Dedifferentiated amniotic fluid mesenchymal stem cell (primary cell): Measurements from ENCODE around the gene PPCS.
"Not testable (repeated sequence)": the region's sequence is repeated elsewhere in the genome, so short reads cannot be mapped to it uniquely, and the experiment has no call there.

Experiments used
- DNase-seq: peaks from one replicate; pipeline ENCODE4 v3.0.0-alpha.2; 2016; ENCODE audit errors: extremely low spot score

PPCS gene

DNA sequence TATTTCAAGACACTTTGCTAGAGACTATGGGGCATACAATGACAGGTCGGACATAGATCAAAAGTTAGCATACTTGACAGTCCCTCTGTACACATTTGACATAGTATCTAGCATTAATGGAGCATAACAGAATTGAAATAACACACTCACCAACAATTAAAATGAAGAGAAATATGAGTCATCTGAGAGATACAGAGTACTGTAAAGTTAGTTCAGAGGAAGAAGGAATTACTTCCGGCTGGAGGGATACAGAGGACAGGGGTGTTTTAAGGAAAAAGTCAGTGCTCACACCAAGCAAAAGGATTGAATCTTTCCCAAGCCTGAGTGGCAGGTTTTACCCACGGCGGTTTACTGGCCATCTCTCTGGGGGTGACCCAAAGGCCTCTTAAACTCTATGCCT lies 3.0 kb upstream of the PPCS start:
- no peak for DNase-seq

DNA sequence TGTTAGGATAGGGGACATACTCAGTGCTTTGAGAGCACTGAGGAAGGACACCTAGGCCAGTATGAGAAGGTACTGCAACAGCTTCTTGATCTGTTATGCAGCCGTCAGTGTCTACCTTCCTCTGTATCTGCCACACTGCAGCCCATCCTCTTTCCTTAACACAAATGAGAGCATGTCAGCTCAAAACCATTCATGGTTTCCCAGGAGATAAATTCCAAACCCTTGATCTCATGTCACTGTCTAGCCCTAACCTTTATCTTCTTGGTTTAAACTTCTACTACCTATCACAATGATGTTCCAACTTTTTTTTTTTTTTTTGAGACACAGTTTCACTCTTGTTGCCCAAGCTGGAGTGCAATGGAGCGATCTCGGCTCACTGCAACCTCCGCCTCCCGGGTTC lies 1.9 kb upstream of the PPCS start:
- no peak for DNase-seq

DNA sequence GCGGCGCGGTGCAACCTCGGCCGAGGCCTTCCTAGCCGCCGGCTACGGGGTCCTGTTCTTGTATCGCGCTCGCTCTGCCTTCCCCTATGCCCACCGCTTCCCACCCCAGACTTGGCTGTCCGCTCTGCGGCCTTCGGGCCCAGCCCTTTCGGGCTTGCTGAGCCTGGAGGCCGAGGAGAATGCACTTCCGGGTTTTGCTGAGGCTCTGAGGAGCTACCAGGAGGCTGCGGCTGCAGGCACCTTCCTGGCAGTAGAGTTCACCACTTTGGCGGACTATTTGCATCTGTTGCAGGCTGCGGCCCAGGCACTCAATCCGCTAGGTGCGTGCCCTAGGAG lies 379 bp downstream of the PPCS start:
- DNase-seq, result no peak

DNA sequence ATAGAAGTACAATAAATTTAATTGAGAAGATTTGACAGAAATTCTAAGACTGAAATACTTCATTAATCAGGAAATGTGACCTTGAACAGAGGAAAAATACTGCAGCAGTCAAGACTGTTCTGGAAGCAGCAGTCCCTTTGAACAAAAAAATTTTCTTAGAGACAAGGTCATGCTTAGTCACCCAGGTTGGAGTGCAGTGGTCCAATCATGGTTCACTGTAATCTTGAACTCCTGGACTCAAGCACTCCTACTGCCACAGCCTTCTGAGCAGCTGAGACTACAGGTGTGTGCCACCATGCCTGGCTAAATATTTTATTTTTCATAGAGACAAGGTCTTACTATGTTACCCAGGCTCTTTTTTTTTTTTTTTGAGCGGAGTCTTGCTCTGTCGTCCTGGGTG lies 4.9 kb downstream of the PPCS start:
- DNase-seq, result no peak

DNA sequence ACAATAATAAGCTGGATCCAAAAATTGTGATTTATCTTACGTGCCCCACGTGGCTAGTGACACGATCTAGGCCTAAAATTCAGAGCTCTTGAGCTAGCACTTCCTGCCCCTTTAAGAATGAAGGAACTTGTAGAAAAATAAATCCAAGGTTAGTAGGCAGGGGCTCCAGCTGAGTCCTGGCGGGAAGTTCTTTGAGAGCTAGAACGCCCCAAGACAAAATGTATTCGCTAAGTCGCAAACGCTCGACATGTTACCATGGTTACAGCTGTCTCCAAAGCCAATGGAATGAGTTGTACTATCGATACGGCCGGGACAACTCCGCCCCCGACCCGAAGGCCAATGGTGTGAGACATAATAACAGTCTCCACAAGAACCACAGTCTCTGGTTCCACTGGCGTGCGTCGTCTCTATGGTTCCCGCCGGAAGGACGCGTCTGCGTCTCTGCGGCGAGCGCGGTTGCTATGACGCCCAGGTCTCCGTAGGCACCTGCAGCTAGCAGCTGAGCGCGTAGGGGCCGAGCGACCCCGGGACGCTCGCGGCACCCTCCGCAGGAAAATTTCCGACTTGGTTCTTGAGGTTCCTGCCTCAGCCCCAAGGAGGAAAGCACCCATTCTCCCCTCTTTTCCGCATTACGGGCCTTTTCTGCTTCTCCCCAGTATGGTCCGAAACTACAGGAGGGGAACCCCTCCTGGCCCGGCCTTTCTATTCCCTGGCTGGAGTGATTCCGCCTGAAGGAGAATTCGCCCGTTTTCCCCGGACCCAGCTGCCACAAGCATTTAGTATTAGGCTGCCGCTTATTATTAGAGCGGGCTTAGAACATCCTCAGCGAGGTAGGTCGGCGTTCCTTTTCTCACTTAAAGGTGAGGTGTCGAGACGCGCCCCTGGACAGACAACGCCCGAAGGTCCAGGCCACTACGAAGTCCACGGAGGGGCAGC lies 6.8 kb downstream of the PPCS start, which contains the start of gene CCDC30:
CCDC30 (plus strand) TSS at position 459 of the 936 bp plus-strand sequence. CDS start 17,266 bp downstream, outside the sequence.
- peak; percentile 98 for DNase-seq

DNA sequence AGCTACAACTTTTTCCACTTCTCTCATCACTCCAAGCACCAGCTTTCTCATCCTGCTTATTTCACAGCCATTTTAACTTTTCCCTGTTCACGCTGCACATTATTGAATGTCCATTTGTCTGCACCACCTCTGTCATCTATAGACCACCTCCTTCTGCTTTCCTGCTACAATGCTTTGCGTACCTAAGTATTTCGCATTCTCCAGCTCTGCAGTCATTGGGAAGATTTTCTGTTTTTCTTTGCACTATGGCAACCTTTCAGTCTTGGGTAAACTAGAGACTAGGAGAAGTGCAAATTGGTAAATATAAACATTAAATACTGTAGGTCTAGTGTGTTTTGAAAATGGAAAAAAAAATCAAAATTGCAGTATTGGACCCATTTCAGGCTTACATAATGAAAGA lies 7.6 kb downstream of the PPCS start:
- DNase-seq, result no peak

DNA sequence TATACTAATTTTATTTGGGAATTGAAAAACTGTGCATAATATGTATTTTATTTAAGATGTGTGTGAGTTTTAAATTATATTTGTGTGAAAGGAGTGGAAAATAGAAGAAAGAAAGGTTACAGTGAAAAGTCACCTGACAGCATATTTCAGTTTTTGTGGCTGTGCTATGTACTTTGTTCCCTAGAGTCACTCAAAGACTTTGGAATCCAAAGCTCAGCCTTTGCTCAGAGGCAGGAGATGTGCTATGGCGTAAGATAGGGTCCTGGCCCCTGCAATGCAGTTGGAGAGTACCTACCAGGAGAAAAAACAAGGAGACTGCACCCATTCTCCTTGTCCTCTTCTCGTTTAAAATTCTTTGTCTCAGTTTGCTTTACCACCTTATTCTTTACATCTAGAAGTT lies 9.7 kb downstream of the PPCS start:
- no peak for DNase-seq

DNA sequence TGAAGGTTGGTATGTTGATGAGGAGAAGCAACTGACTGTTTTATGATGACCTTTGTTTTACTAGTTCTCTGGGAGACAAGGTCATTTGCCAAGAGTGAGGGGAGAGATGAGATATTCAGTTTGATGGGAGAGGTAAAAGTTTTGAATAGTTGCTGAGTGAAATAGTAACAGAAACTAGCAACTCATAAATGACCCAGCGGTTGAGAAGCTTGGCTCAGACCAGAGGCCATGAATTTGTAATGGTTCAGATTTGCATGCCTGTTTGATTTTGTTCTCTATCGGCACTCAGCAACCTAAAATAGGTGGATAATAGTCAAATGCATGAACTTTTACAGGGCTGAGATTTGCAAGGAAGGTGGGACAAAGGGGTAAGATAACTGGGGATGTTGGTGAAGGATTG lies 13.4 kb downstream of the PPCS start:
- no peak for DNase-seq

DNA sequence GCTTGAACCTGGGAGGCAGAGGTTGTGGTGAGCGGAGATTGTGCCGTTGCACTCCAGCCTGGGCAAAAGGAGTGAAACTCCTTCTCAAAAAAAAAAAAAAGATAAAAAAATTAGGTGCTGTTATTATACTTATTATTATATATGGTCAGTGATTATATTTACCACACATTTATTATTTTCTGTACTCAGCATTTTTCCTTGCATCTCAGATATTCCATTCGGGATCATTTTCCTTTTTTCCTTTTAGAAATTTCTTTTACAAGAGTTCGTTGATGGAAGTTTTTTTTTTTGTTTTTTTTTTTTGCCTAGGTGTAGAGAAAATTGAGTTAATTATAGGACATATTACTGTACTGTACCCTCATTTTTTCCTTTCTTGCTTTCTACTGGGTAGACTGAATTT lies 20.3 kb downstream of the PPCS start:
- no peak for DNase-seq

DNA sequence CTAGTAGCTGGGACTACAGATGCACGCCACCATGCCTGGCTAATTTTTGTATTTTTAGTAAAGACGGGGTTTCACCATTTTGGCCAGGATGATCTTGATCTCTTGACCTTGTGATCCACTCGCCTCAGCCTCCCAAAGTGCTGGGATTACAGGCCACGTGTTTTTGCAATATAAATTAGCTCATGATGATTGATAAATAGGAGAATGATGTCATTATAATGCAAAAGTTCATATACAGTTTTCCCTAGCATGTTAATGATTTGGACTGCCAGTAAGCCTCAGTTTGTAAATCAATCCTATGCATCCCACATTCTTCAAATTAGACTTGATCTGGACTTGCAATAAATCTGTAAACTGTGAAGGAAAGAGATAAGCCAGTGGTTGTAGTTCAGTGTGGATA lies 21.0 kb downstream of the PPCS start:
- not testable (repeated sequence) for DNase-seq

DNA sequence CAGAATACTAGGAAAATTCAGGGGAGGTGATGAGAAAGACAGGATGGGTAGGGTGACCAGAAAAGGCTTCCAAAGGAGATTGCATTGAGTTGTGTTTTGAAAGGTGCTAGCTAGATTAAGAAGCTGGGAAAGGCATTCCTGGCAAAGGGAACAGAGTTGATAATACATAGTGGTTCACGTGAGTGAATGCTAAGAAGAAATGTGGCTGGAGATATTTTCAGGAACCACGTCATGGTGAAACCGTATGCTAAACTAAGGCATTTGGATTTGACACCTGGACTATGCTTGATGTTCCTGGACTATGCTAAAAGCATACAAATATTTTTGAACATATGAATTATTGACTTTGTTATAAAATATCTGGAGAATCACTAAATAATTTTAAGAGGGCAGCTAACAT lies 21.4 kb downstream of the PPCS start:
- DNase-seq, result no peak

DNA sequence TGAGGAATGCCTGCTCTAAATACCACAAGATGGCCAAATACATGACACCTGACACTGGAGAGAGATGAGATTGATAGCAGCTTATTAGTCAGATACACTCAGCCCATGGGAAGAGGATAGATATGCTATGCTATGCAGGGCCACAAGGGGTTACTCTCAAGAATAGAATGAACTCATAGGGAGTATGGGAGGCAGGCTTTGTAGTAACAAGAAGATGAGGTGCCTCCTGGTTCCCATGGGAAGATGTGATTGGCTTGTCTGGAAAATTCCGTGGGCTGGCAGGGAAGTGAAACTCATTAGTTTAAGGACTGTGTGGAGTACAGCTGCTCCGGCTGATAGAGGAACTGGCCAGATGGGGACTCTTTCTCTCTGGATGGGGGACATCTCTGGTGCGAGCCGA lies 23.3 kb downstream of the PPCS start:
- no peak for DNase-seq

DNA sequence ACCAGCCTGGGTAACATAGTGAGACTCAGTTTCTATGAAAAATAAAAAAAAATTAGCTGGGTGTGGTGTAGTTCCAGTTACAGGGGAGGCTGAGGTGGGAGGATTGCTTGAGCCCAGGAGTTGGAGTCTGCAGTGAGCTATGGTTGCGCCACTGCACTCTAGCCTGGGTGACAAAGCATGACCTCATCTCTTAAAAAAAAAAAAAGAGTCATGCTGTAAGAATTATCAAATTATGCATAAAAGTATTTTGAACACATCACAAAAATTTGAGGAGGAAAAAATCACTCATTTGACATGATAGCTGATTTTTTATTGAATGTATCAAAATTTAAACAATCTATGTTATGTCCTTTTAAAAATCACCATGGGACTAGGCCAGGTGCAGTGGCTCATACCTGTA lies 24.6 kb downstream of the PPCS start:
- no peak for DNase-seq

DNA sequence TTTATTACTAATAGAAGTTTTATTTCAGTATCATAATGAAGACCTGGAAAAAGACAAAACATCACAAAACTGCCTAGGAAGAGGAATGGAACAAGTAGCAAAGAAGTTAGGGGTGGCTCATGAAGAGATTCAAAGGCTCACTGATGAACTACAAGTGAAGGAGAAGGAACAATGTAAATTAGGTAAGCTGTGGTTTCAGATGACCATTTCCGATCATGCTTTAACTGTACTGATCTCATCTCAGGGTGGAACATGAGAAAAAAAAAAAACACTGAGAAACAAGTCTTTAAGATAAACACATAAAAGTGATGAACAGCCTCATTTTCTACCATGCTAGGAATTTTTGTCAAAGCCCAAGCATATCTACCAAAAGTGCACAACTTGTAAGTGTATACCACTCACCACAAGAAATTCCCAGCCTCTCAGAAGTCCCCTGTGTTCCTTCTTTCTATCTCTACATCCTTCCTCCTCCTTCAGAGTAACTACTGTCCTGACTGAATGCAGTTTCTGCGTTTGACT lies 26.4 kb downstream of the PPCS start:
- DNase-seq, result no peak

DNA sequence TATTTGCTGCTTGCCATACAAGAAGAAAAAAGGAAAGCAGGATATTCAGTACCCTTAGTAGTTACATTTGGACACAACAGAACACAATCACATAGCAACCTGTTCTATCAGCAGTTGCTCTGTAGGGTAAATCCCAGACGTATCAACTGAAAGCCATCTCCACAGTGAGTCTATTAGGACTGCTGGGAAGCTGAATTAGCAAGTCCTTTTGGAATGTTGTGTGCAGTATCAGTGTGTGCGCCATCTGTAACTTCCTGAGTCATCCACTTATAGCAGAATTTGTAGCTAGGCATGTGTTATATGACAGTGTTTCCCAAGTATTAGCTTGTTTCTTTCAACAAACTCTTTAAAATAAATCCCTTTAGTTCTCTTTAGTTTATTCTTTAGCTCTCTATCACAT lies 28.0 kb downstream of the PPCS start:
- peak; percentile 68 for DNase-seq

DNA sequence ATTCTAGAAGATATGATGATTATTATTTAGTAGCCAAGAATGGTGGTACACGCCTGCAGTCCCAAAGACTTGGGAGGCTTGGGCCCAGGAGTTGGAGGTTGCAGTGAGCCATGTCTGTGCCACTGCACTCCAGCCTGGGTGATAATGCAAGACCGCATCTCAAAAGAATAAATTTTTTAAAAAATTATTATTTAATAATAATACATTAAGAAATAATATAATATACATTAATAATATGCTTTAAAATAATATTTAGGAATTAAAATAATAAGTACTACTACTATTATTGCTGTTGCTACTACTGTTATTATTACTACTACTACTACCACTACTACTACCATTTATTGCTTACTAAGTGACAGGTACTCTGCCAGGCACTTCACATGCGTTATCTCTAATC lies 33.9 kb downstream of the PPCS start:
- no peak for DNase-seq

DNA sequence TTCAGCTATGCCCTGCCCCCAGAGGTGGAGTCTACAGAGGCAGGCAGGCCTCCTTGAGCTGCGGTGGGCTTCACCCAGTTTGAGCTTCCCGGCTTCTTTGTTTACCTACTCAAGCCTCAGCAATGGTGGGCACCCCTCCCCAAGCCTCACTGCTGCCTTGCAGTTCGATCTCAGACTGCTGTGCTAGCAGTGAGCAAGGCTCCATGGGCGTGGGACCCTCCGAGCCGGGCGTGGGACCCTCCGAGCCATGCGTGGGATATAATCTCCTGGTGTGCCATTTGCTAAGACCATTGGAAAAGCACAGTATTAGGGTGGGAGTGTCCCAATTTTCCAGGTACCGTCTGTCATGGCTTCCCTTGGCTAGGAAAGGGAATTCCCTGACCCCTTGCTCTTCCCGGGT lies 45.7 kb downstream of the PPCS start:
- DNase-seq, result not testable (repeated sequence)

DNA sequence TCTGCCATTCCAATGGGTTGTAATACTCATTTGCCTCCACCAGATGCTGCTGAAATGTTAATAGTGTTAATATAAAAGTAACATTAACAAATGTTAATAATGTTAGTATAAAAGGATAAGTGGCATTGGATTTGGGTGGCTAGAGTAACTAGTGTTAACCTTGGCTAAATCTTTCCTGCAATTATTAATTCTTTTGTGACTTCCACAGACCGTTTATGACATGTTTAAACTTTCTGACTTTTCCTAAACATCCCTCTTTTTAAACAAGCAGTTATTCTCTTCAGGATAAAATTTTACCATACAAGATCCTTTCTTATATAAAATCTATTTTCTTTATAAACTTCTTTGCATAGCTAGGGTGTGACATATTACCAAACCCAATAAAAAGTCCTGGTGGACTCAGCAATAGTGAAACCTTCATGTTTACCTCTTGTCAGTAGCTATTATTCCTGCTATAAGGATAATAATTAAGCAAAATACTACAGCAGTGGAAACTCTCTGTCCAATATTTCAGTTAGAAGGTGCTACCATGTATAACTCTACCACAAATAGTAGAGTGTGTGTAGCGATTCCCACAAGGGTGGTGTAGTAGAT lies 48.3 kb downstream of the PPCS start:
- no peak for DNase-seq

DNA sequence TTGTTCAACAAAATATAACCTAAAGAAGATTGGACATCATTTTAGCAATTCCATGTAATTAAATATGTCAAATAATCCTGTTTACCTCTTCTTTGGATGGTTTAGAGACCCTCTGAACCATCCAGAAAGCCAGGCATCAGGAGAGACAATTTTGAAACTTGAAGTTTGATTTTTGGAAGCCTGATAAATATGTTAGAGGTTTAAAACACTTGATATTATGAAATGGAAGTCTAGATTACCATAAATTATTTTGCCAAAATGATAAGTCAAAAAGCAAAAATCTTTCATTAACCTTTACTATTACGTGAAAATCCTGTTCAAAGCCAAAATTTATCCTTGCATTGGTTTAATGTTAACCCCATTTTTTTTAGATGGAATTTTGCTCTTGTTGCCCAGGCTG lies 50.2 kb downstream of the PPCS start:
- no peak for DNase-seq
